Islet of Langerhans (tissue), 1 donor: Measurements from ENCODE around the gene PRAMEF27.
"Not testable (repeated sequence)": the region's sequence is repeated elsewhere in the genome, so short reads cannot be mapped to it uniquely, and the experiment has no call there.

Experiments used
- FAIRE-seq: peaks from one replicate; lab custom pipeline; 2011; peaks lifted over from hg19 to GRCh38; lab: Jason Lieb, UNC

Gene PRAMEF27

GRCh38 chr1:13056475-13056874 is at the start of gene PRAMEF27:
PRAMEF27 (minus strand) TSS chr1:13056575; CDS start chr1:13053659, 2,916 bp downstream.
- FAIRE-seq, result not testable (repeated sequence)

DNA sequence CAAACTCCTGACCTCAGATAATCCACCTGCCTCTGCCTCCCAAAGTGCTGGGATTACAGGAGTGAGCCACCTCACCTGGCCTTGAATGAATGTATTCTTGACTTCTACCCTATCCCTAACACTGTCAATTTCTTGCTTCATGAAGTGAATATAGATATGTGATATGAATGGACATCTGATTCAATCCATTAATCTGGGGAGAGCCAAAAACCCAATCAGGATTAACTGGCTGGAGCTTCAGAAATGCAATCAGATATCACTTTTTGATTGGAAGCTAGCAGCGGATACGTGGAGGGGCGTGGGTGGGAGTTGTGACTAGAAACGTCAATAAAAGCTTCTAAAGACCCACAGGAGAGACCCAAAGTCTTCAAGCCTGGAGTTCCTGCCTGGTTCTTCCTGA is 14.1 kb upstream of the PRAMEF27 start, which contains the start of gene PRAMEF25:
PRAMEF25 (plus strand) TSS at position 301 of the 400 bp plus-strand sequence. CDS start 2,920 bp downstream, outside the sequence.
- not testable (repeated sequence) for FAIRE-seq

DNA sequence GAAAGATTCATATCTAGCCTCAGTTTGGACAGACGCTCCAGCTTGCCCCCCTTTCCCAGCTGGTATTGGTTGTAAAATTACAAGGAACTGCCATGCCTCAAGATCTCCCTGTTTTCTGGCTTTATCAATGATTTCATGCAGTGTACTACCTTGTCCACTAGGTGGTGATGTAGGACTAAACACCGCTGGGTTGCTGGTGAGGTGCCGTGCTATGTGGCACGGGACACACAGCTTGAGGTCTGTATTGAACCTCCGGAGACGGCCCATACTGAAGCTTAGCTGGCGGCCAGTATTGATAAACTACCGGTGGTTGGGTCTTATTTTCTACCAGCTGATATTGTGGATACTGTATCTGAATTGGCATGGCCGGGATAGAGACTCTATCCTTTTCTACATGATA is 36.5 kb downstream of the PRAMEF27 start:
- FAIRE-seq, result not testable (repeated sequence)

- FAIRE-seq, result not testable (repeated sequence)
These were observed 44.4 kb downstream of the PRAMEF27 start for GRCh38 chr1:13011932-13012331.

GRCh38 chr1:13009348-13009747 is 47.0 kb downstream of the PRAMEF27 start:
- not testable (repeated sequence) for FAIRE-seq

- FAIRE-seq, result not testable (repeated sequence)
These were observed 50.6 kb downstream of the PRAMEF27 start for GRCh38 chr1:13005732-13006131.
